ENCODE measurements around the gene CADM1. TPM values are rescaled to one million over a fixed set of nuclear protein-coding genes. Genes with fewer than 3 reads are reported as not detected.

CADM1 gene
- total RNA-seq, 2 donors from 2014 or later = 1.4 to 6.1 TPM

- DNase-seq (ENCODE audit: low spot score) = no peak
- H3K36me3 ChIP-seq = no peaks in the 10 kb centered on the region
- H3K4me3 ChIP-seq = no peak overlapping the region
- no peak overlapping the region for H3K27ac ChIP-seq
- TF ChIP-seq, protein P1, sequence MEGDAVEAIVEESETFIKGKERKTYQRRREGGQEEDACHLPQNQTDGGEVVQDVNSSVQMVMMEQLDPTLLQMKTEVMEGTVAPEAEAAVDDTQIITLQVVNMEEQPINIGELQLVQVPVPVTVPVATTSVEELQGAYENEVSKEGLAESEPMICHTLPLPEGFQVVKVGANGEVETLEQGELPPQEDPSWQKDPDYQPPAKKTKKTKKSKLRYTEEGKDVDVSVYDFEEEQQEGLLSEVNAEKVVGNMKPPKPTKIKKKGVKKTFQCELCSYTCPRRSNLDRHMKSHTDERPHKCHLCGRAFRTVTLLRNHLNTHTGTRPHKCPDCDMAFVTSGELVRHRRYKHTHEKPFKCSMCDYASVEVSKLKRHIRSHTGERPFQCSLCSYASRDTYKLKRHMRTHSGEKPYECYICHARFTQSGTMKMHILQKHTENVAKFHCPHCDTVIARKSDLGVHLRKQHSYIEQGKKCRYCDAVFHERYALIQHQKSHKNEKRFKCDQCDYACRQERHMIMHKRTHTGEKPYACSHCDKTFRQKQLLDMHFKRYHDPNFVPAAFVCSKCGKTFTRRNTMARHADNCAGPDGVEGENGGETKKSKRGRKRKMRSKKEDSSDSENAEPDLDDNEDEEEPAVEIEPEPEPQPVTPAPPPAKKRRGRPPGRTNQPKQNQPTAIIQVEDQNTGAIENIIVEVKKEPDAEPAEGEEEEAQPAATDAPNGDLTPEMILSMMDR (IDR thresholded peaks at IDR 0.05) = no peak
- H3K4me1 ChIP-seq (ENCODE audit: control insufficient read depth in 1 of 2, low read depth in 2 of 2) = no peaks in the 10 kb centered on the region
- no peaks in the 10 kb centered on the region for H3K27me3 ChIP-seq (replicated peaks; ENCODE audit: insufficient read depth)
- ATAC-seq (ENCODE audit: insufficient number of reproducible peaks, low FRiP score, low read depth) = no peak
- H3K9me3 ChIP-seq = no peaks in the 10 kb centered on the region
Observed at GRCh38 chr11:115282923-115283322, 221.3 kb downstream of the CADM1 start.

DNA sequence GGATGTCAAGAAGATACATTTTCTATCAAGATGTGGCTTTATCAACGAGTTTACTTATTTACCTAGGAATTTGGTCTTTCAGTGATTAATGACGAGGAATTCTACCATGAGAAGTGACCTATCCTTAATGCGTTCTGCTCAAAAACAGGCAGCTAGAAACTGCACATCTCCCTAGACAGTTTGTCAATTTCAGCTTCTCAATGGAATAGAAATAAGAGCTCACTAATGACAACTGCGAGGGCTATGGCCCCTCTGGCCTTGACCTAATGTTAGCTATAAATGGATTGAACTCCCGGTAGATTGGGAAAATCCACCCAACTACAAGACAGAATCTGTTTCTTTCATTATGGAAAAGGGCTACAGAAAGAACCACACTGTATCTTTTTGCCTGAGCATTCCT, 223.4 kb downstream of the CADM1 start:
- no peak for DNase-seq (ENCODE audit: low spot score)

GRCh38 chr11:115279813-115280761, 224.1 kb downstream of the CADM1 start:
- no peaks in the 10 kb centered on the region for H3K9me3 ChIP-seq
- H3K27ac ChIP-seq = no peak overlapping the region
- no peaks in the 10 kb centered on the region for H3K27me3 ChIP-seq (replicated peaks; ENCODE audit: insufficient read depth)
- H3K4me3 ChIP-seq = no peak overlapping the region
- no peaks in the 10 kb centered on the region for H3K4me1 ChIP-seq (ENCODE audit: control insufficient read depth in 1 of 2, low read depth in 2 of 2)
- TF ChIP-seq, protein P1 (IDR thresholded peaks at IDR 0.05) = no peak
- no peak for ATAC-seq (ENCODE audit: insufficient number of reproducible peaks, low FRiP score, low read depth)
- DNase-seq (ENCODE audit: low spot score) = no peak
- no peaks in the 10 kb centered on the region for H3K36me3 ChIP-seq

More for the DNA sequence above, 223.4 kb downstream of the CADM1 start:
- Histone ChIP-seq H3K4me1 (ENCODE audit: control insufficient read depth in 1 of 2, low read depth in 2 of 2) (no peaks in the 10 kb centered on the region), H3K36me3 (no peaks in the 10 kb centered on the region), H3K27ac (no peak overlapping the region), H3K27me3 (replicated peaks; ENCODE audit: insufficient read depth) (no peaks in the 10 kb centered on the region), H3K9me3 (no peaks in the 10 kb centered on the region), H3K4me3 (no peak overlapping the region)
- no peak for ATAC-seq (ENCODE audit: insufficient number of reproducible peaks, low FRiP score, low read depth)
- TF ChIP-seq, protein P1 (IDR thresholded peaks at IDR 0.05) = no peak

DNA sequence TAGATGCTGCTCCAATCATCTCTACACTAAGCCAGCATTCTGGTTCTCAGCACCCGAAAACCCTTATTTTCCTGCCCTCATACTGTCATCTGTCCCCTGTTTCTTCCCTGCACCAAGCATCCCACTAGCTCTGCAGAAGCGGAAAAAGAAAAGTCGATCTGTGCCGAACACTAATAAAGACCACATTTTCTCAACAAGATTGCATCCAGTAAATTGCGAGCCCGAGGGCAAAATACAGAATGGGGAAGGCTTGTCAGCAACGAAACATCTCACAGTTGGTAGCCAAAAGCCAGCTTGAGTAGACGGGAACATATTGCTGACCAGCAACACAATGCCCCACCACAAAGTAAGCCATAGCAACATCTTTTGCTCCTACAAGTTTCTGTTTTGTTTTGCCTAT, 227.4 kb downstream of the CADM1 start:
- TF ChIP-seq, protein P1 (IDR thresholded peaks at IDR 0.05) = no peak
- Histone ChIP-seq H3K27ac (no peak overlapping the region), H3K4me3 (no peak overlapping the region), H3K4me1 (ENCODE audit: control insufficient read depth in 1 of 2, low read depth in 2 of 2) (no peaks in the 10 kb centered on the region), H3K27me3 (replicated peaks; ENCODE audit: insufficient read depth) (no peaks in the 10 kb centered on the region), H3K9me3 (no peaks in the 10 kb centered on the region), H3K36me3 (no peaks in the 10 kb centered on the region)
- no peak for ATAC-seq (ENCODE audit: insufficient number of reproducible peaks, low FRiP score, low read depth)
- DNase-seq (ENCODE audit: low spot score) = no peak

- Histone ChIP-seq H3K4me3 (no peak overlapping the region), H3K4me1 (ENCODE audit: control insufficient read depth in 1 of 2, low read depth in 2 of 2) (no peaks in the 10 kb centered on the region), H3K27ac (no peak overlapping the region), H3K36me3 (no peaks in the 10 kb centered on the region), H3K27me3 (replicated peaks; ENCODE audit: insufficient read depth) (no peaks in the 10 kb centered on the region), H3K9me3 (no peaks in the 10 kb centered on the region)
- TF ChIP-seq, protein P1 (IDR thresholded peaks at IDR 0.05) = no peak
- DNase-seq (ENCODE audit: low spot score) = no peak
- no peak for ATAC-seq (ENCODE audit: insufficient number of reproducible peaks, low FRiP score, low read depth)
Observed at GRCh38 chr11:115276191-115276590, 228.0 kb downstream of the CADM1 start.
